KMS-11 (cell line): Measurements from ENCODE around the gene MMP15.

ENCODE experiments used
- H2AFZ ChIP-seq: fragments of 200-600 bp; sonication (generic); 2 replicates; pipeline ENCODE4 v1.6.1; 2016; ENCODE audit warnings: antibody characterized with exemption, mixed run types, low read depth
- H3K27ac ChIP-seq: fragments of 200-600 bp; sonication (generic); 2 replicates; pipeline ENCODE4 v1.6.1; 2016; ENCODE audit warnings: mild to moderate bottlenecking, mixed run types
- H3K27me3 ChIP-seq: fragments of 200-600 bp; sonication (generic); 2 replicates; pipeline ENCODE4 v1.6.1; 2017; ENCODE audit warnings: mild to moderate bottlenecking, low read depth, mixed run types, moderate library complexity; ENCODE audit not compliant: insufficient read depth
- H3K36me3 ChIP-seq: fragments of 200-600 bp; sonication (generic); 2 replicates; pipeline ENCODE4 v1.6.1; 2017; ENCODE audit warnings: mild to moderate bottlenecking, mixed run types; ENCODE audit not compliant: insufficient read depth
- H3K4me1 ChIP-seq: fragments of 200-600 bp; sonication (generic); 2 replicates; pipeline ENCODE4 v1.6.1; 2016; ENCODE audit warnings: mild to moderate bottlenecking, low read depth, mixed run types; ENCODE audit not compliant: poor library complexity, severe bottlenecking
- H3K4me2 ChIP-seq: fragments of 200-600 bp; sonication (generic); 2 replicates; pipeline ENCODE4 v1.7.0; 2016; ENCODE audit warnings: mild to moderate bottlenecking, mixed run types
- H3K4me3 ChIP-seq: fragments of 200-600 bp; sonication (generic); IDR thresholded peaks from 2 replicates; pipeline ENCODE4 v1.6.1; 2017; ENCODE audit warnings: low read depth, low read length, mixed read lengths; ENCODE audit not compliant: insufficient read depth
- H3K79me2 ChIP-seq: fragments of 200-600 bp; sonication (generic); 2 replicates; pipeline ENCODE4 v1.6.1; 2016; ENCODE audit warnings: low read depth, mixed run types; ENCODE audit not compliant: insufficient read depth
- H3K9ac ChIP-seq: fragments of 200-600 bp; sonication (generic); 2 replicates; pipeline ENCODE4 v1.6.1; 2016; ENCODE audit warnings: mild to moderate bottlenecking, mixed run types
- H4K20me1 ChIP-seq: fragments of 200-600 bp; sonication (generic); 2 replicates; pipeline ENCODE4 v1.6.1; 2016; ENCODE audit warnings: mild to moderate bottlenecking, mixed run types; ENCODE audit not compliant: insufficient read depth
- CTCF ChIP-seq: fragments of 200-600 bp; sonication (generic); conservative IDR thresholded peaks from 2 replicates; pipeline ENCODE4 v1.6.1; 2017; ENCODE audit warnings: low read depth, mild to moderate bottlenecking, antibody characterized with exemption, low read length, moderate library complexity, mixed read lengths

The MMP15 gene

GRCh38 chr16:58012481-58012880 is 13.1 kb upstream of the MMP15 start:
- no peak overlapping the region for H3K9ac ChIP-seq
- H2AFZ ChIP-seq, result no peak overlapping the region
- no peaks in the 10 kb centered on the region for H3K79me2 ChIP-seq
- H3K4me2 ChIP-seq, result no peak overlapping the region
- H3K27me3 ChIP-seq, result no peaks in the 10 kb centered on the region
- no peaks in the 10 kb centered on the region for H3K4me1 ChIP-seq
- H3K4me3 ChIP-seq, result no peak overlapping the region
- no peaks in the 10 kb centered on the region for H4K20me1 ChIP-seq
- TF ChIP-seq CTCF, result no peak
- no peaks in the 10 kb centered on the region; the same call in 1 of the 2 replicates for H3K36me3 ChIP-seq
- no peak overlapping the region for H3K27ac ChIP-seq

- Histone ChIP-seq H3K79me2 (no peaks in the 10 kb centered on the region), H3K4me2 (no peak overlapping the region), H3K9ac (no peak overlapping the region), H3K27ac (no peak overlapping the region), H3K4me1 (no peaks in the 10 kb centered on the region), H4K20me1 (no peaks in the 10 kb centered on the region), H3K27me3 (no peaks in the 10 kb centered on the region), H3K4me3 (no peak overlapping the region), H3K36me3 (no peaks in the 10 kb centered on the region; the same call in 1 of the 2 replicates), H2AFZ (no peak overlapping the region)
- TF ChIP-seq CTCF, result no peak
Measured at GRCh38 chr16:58013201-58013956, 12.2 kb upstream of the MMP15 start.

- H3K4me3 ChIP-seq, result no peak overlapping the region
- no peaks in the 10 kb centered on the region for H4K20me1 ChIP-seq
- no peaks in the 10 kb centered on the region for H3K36me3 ChIP-seq
- H3K9ac ChIP-seq, result no peak overlapping the region
- no peak overlapping the region for H3K27ac ChIP-seq
- H3K4me2 ChIP-seq, result no peak overlapping the region
- H3K27me3 ChIP-seq, result no peaks in the 10 kb centered on the region
- no peaks in the 10 kb centered on the region for H3K79me2 ChIP-seq
- no peak overlapping the region for H2AFZ ChIP-seq
- H3K4me1 ChIP-seq, result peaks cover 3% of the 10 kb centered on the region
- TF ChIP-seq CTCF, result no peak
Measured at GRCh38 chr16:58016840-58017446, 8.6 kb upstream of the MMP15 start.

GRCh38 chr16:58018803-58019202 is 6.8 kb upstream of the MMP15 start:
- H3K79me2 ChIP-seq, result no peaks in the 10 kb centered on the region
- H3K27ac ChIP-seq, result no peak overlapping the region
- no peak overlapping the region for H3K9ac ChIP-seq
- no peak overlapping the region for H2AFZ ChIP-seq
- peaks cover 3% of the 10 kb centered on the region for H3K4me1 ChIP-seq
- H3K4me2 ChIP-seq, result no peak overlapping the region
- no peaks in the 10 kb centered on the region for H4K20me1 ChIP-seq
- H3K27me3 ChIP-seq, result no peaks in the 10 kb centered on the region
- no peaks in the 10 kb centered on the region for H3K36me3 ChIP-seq
- TF ChIP-seq CTCF, result no peak
- H3K4me3 ChIP-seq, result no peak overlapping the region
